ENCODE results near the gene GYPC.

Gene GYPC

DNA sequence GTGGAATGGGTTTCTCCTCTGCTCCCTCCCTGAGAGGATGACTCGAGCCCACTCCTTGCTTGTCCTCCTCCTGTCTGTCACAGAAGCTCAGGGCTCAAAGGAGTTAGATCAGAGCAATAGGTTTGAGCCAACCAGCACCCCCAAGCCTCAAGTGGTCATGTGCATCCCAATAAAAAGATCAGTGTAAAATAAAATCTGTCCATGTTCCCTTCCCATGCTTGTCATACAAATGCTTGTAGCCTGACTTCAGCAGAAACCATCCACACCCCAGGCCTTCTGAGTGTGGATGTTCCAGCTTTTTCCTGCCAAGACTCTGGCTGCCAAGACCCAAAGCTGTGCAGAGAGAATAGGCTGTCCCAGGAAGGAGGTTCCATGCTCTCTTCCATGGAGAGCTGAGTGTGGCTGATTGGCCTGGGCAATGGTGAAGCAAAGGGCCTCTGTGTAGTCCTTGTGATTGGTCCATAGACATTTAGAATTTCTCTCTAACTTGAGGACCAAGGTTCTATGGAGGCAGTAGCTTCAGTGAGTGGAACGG, 67.4 kb downstream of the GYPC start:
- in situ Hi-C loops (cut with MboI; ENCODE audit: low sequenced_read_pairs, unreplicated experiment) = no loop called here
- TF ChIP-seq, protein P1, sequence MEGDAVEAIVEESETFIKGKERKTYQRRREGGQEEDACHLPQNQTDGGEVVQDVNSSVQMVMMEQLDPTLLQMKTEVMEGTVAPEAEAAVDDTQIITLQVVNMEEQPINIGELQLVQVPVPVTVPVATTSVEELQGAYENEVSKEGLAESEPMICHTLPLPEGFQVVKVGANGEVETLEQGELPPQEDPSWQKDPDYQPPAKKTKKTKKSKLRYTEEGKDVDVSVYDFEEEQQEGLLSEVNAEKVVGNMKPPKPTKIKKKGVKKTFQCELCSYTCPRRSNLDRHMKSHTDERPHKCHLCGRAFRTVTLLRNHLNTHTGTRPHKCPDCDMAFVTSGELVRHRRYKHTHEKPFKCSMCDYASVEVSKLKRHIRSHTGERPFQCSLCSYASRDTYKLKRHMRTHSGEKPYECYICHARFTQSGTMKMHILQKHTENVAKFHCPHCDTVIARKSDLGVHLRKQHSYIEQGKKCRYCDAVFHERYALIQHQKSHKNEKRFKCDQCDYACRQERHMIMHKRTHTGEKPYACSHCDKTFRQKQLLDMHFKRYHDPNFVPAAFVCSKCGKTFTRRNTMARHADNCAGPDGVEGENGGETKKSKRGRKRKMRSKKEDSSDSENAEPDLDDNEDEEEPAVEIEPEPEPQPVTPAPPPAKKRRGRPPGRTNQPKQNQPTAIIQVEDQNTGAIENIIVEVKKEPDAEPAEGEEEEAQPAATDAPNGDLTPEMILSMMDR (IDR thresholded peaks at IDR 0.05; ENCODE audit: borderline replicate concordance, control extremely low read depth, extremely low read depth, insufficient read depth, missing control alignments) = no peak
- no peak for DNase-seq (ENCODE audit: low spot score)

DNA sequence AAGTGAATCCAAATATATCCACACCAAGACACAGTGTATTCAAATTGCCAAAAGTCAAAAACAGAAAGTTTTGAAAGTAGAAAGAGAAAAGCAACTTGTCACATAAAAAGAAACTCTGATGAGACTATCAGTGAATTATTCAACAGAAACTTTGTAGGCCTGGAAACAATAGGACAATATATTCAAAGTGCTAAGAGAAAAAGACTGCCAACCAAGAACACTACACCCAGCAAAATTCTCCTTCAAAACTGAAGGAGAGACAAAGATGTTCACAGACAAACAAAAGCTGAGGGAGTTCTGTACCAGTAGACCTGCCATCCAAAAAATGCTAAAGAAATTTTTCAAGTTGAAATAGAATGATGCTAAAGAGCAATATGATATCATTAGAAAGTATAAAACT, 69.6 kb downstream of the GYPC start:
- TF ChIP-seq, protein P1 (IDR thresholded peaks at IDR 0.05; ENCODE audit: borderline replicate concordance, control extremely low read depth, extremely low read depth, insufficient read depth, missing control alignments) = no peak
- DNase-seq (ENCODE audit: low spot score) = no peak
- in situ Hi-C loops (cut with MboI; ENCODE audit: low sequenced_read_pairs, unreplicated experiment) = no loop called here

DNA sequence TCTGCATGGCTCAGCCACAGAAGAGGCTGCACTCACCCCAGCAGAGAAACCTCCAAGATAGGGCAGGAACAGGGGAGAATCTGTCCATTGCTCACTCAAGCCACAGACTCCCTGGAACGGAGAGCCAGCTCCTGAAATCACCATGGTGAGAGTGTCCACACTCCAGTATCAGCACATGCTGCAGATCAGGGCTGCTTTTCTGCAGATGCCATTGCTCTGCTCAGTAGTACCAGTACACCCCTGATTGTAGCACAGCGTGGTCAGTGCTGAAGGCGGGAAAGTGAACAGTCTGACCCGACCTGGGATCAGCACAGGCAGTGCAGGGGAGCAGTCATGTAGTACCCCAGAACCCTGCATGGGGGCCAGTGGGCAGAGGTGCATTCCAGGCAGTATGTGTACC, 73.9 kb downstream of the GYPC start:
- TF ChIP-seq, protein P1 (IDR thresholded peaks at IDR 0.05; ENCODE audit: borderline replicate concordance, control extremely low read depth, extremely low read depth, insufficient read depth, missing control alignments) = no peak
- in situ Hi-C loops (cut with MboI; ENCODE audit: low sequenced_read_pairs, unreplicated experiment) = no loop called here
- no peak for DNase-seq (ENCODE audit: low spot score)

DNA sequence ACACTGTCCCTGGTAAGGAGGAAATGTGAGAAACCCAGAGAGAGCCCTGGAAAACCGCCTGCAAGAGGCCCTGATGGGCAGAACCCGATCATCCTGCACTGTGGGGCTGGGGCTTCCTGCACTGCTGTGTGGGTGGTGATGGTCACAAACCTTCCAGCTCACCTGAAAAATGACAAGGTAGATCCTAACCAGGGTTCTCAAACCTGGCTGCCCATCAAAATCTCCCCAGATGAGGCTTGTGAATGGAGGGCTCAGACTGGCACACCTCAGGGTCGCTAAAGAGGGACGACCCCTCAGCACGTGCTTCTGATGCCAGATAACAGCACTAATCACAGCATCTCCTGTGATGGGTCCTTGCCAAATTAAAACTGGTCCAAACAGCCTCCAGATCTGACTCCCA, 74.7 kb downstream of the GYPC start:
- DNase-seq (ENCODE audit: low spot score) = no peak
- TF ChIP-seq, protein P1 (IDR thresholded peaks at IDR 0.05; ENCODE audit: borderline replicate concordance, control extremely low read depth, extremely low read depth, insufficient read depth, missing control alignments) = no peak
- in situ Hi-C loops (cut with MboI; ENCODE audit: low sequenced_read_pairs, unreplicated experiment) = no loop called here

DNA sequence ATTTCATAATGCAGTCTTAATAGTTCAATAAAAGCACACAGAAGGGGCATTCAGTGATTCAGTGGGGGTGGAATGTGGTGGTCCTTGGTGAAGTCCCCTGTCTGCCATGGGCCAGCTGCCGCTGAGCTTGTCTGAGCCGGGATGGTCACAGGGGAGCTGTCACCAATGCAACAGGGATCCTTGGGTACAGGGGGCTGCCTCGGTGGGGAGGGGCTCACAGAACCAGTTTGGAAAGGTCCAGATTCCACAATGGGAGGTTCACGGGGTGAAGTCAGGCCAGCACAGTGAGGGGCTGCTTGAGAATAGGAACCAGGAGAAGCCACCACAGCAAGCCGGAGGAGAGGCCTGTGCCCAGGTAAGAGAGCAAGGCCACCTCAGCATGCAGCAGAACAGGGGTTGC, 75.4 kb downstream of the GYPC start:
- TF ChIP-seq, protein P1 (IDR thresholded peaks at IDR 0.05; ENCODE audit: borderline replicate concordance, control extremely low read depth, extremely low read depth, insufficient read depth, missing control alignments) = no peak
- in situ Hi-C loops (cut with MboI; ENCODE audit: low sequenced_read_pairs, unreplicated experiment) = no loop called here
- no peak for DNase-seq (ENCODE audit: low spot score)

DNA sequence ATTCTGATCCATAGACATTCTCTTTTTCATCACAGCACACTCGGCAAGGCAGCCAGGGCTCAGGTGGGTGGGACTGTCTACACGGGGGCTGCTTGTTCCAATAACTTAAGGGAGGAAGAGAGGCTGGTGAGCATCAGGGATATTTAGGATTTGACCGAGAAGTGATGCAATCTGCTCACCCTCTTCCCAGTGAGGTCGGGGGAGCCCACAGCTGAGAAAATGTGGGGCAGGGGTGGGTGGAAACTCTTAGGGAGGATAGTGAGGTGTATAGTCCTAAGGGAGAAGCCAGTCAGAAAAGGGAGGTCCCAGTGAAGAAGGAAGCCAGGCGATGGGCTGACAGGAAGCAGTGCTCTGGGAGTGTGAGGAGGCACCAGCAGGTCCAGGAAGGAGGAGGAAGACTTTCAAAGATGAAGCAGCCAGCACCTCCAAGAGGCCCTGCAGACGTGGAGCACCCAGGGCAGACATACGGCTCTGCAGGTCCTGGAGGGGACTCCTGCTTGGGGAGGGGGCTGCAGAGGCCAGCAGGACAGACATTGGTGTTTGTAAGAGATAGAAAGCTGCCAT, 76.8 kb downstream of the GYPC start:
- DNase-seq (ENCODE audit: low spot score) = no peak
- TF ChIP-seq, protein P1 (IDR thresholded peaks at IDR 0.05; ENCODE audit: borderline replicate concordance, control extremely low read depth, extremely low read depth, insufficient read depth, missing control alignments) = no peak
- in situ Hi-C loops (cut with MboI; ENCODE audit: low sequenced_read_pairs, unreplicated experiment) = no loop called here
